ENCODE results near the gene TMCC2. TPM values are rescaled to one million over a fixed set of nuclear protein-coding genes. Genes with fewer than 3 reads are reported as not detected.

The TMCC2 gene
- total RNA-seq, 1 experiment from 2014 or later = 2.7 TPM

- DNase-seq (ENCODE audit: low read depth, low spot score) (no peak), ATAC-seq (no peak)
- POLR2A ChIA-PET = no interaction called here
- Histone ChIP-seq H3K4me3 (replicated peaks in 1 of 2; ENCODE audit: low read depth in 1 of 2, low read length in 2 of 2) (no peak overlapping the region), H3K27ac (ENCODE audit: low read depth, low read length) (no peak overlapping the region), H4K20me1 (ENCODE audit: insufficient read depth) (no peaks in the 10 kb centered on the region), H2AFZ (ENCODE audit: low read depth, low read length, poor library complexity, severe bottlenecking) (no peak overlapping the region), H3K27me3 (ENCODE audit: insufficient read depth, low read length) (no peaks in the 10 kb centered on the region), H3K36me3 (ENCODE audit: control insufficient read depth in 1 of 2, insufficient read depth in 2 of 2, low read length in 2 of 2) (no peaks in the 10 kb centered on the region), H3K9ac (ENCODE audit: low read length) (no peak overlapping the region), H3K4me1 (ENCODE audit: control insufficient read depth in 1 of 2, insufficient read depth in 2 of 2, low read length in 2 of 2) (0 out of 4 replicates have a peak, but pooled peaks cover 0 to 4% of the 10 kb centered on the region in 2 experiments), H3K4me2 (ENCODE audit: low read length) (no peak overlapping the region), H3K9me2 (ENCODE audit: insufficient read depth) (no peaks in the 10 kb centered on the region), H3K9me3 (ENCODE audit: control insufficient read depth in 1 of 2, insufficient read depth in 1 of 2, low read depth in 1 of 2, low read length in 2 of 2) (no peaks in the 10 kb centered on the region), H3K79me2 (ENCODE audit: insufficient read depth, low read length) (no peaks in the 10 kb centered on the region)
- TF ChIP-seq ATF3 (IDR thresholded peaks at IDR 0.05) (no peak), EZH2 (IDR thresholded peaks at IDR 0.05) (no peak), EZH2phosphoT487 (IDR thresholded peaks at IDR 0.05; ENCODE audit: borderline replicate concordance) (no peak), JUND (IDR thresholded peaks at IDR 0.05) (no peak), SIN3A (IDR thresholded peaks at IDR 0.05; ENCODE audit: low read depth) (no peak), ZFX (IDR thresholded peaks at IDR 0.05) (no peak)
- intact Hi-C loops (cut with micrococcal nuclease) = no loop called here
- RAD21 ChIA-PET (ENCODE audit: low non-redundant PET in 1 of 2, low total read pairs in 2 of 2, uncharacterized antibody in 2 of 2, unreplicated experiment in 2 of 2) = no interaction called here
- BruUV-seq (replicated peaks) = no TSS peak
- CTCF ChIA-PET = interaction anchor here (1.7 to 2.7 kb wide), 2 partner anchors 9 to 18 kb away, joined by 5 to 7 read pairs; no protein-coding TSS in a partner anchor
Observed at GRCh38 chr1:205247130-205247921, 19.6 kb downstream of the TMCC2 start.

- TF ChIP-seq FOSL1 (IDR thresholded peaks at IDR 0.05; ENCODE audit: low read depth) (no peak), EGR1 (IDR thresholded peaks at IDR 0.05; ENCODE audit: low read depth) (no peak), ZFX (IDR thresholded peaks at IDR 0.05) (no peak), REST (IDR thresholded peaks at IDR 0.05; ENCODE audit: low read depth) (no peak), SIN3A (IDR thresholded peaks at IDR 0.05; ENCODE audit: low read depth) (no peak), MAX (IDR thresholded peaks at IDR 0.05) (no peak), TCF7L2 (IDR thresholded peaks at IDR 0.05; ENCODE audit: borderline replicate concordance, extremely low read depth, insufficient read depth, insufficient read length) (no peak), CEBPB (IDR thresholded peaks at IDR 0.05; ENCODE audit: low read depth) (no peak)
- no TSS peak for BruUV-seq (replicated peaks)
- H2AFZ ChIP-seq (ENCODE audit: low read depth, low read length, poor library complexity, severe bottlenecking) = no peak overlapping the region
- H3K4me3 ChIP-seq (replicated peaks in 1 of 2; ENCODE audit: low read depth in 1 of 2, low read length in 2 of 2) = no peak overlapping the region
- no peaks in the 10 kb centered on the region for H3K79me2 ChIP-seq (ENCODE audit: insufficient read depth, low read length)
- no peaks in the 10 kb centered on the region for H3K9me2 ChIP-seq (ENCODE audit: insufficient read depth)
- CTCF ChIA-PET = no interaction called here
- 0 out of 4 replicates have a peak, but pooled peaks cover 0 to 4% of the 10 kb centered on the region in 2 experiments for H3K4me1 ChIP-seq (ENCODE audit: control insufficient read depth in 1 of 2, insufficient read depth in 2 of 2, low read length in 2 of 2)
- H3K27ac ChIP-seq (ENCODE audit: low read depth, low read length) = no peak overlapping the region
- H4K20me1 ChIP-seq (ENCODE audit: insufficient read depth) = no peaks in the 10 kb centered on the region
- intact Hi-C loops (cut with micrococcal nuclease) = no loop called here
- POLR2A ChIA-PET = no interaction called here
- no peak overlapping the region for H3K9ac ChIP-seq (ENCODE audit: low read length)
- ATAC-seq (no peak; the same call in 1 of the 2 replicates), DNase-seq (ENCODE audit: low read depth, low spot score) (no peak)
- RAD21 ChIA-PET (ENCODE audit: low non-redundant PET in 1 of 2, low total read pairs in 2 of 2, uncharacterized antibody in 2 of 2, unreplicated experiment in 2 of 2) = no interaction called here
- no peaks in the 10 kb centered on the region for H3K9me3 ChIP-seq (ENCODE audit: control insufficient read depth in 1 of 2, insufficient read depth in 1 of 2, low read depth in 1 of 2, low read length in 2 of 2)
- no peaks in the 10 kb centered on the region for H3K36me3 ChIP-seq (ENCODE audit: control insufficient read depth in 1 of 2, insufficient read depth in 2 of 2, low read length in 2 of 2)
- H3K27me3 ChIP-seq (ENCODE audit: insufficient read depth, low read length) = no peaks in the 10 kb centered on the region
- H3K4me2 ChIP-seq (ENCODE audit: low read length) = no peak overlapping the region
Observed at GRCh38 chr1:205248793-205249601, 21.3 kb downstream of the TMCC2 start.
